T-helper 2 cell treated with Interferon-gamma antibody and Interleukin-4, amounts not matched to agents 100 ng/mL and 5 ng/mL, for 36 hours (primary cell): Measurements from ENCODE around the gene CSF3R. TPM values are rescaled to one million over a fixed set of nuclear protein-coding genes. Genes with fewer than 3 reads are reported as not detected.

Source experiments
- intact Hi-C: fragments of 100-400 bp; cut with micrococcal nuclease; formaldehyde crosslinking; loops from one replicate; pipeline ENCODE4 v1.15.1; 2023
- total RNA-seq: library from RNA; stranded (reverse); gene quantifications from 2 replicates; pipeline ENCODE4 v1.2.3, GENCODE V29; 2022

Gene CSF3R
- total RNA-seq, 1 donor from 2014 or later = 1.2 TPM

DNA sequence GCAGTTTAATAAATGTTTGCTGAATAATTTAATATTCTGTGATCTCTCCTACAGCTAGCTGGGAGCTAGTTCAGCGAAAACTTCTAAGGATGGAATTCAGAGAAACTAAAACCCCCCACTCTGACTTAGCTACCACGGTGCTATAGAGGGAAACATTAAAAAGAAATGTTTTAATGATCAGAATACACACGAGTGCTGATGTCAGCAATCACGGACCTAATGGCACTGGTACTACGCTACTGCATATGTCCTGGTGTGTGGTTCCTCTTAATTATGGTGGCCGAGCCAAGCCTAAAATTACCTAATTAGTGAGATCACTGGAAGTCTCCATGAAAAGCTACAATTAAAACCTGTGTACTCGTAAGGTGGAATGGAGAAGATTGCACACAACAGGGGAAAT, 61.1 kb downstream of the CSF3R start:
- intact Hi-C loops = loop anchor here (2.0 to 5.0 kb wide), 2 partner anchors 35 to 99 kb away; partner anchors contain the start of gene EVA1B

DNA sequence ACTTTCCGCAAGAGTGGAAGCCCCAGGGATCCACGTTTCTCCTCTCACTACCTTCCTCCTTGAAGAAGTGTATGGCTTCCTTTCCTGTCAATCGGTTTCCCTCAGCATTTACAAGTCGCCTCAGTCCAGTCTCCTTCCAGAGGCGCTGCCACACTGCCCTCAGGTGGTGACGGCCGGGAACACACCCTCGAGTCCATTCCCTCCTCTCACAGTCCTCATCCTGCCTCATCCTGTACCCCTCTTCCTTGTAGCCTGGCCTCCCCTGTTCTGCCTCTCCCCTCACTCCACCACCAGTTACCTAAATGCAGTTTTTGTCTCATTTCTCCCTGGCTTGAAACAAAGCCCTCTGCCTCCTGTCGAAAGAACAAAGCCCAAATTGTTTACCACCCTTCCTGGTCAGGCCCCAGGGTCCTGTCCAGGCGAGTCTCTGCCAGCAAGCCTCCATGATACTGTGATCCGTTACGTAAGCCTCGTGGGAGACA, 61.8 kb downstream of the CSF3R start:
- intact Hi-C loops = loop anchor here (1.0 to 5.0 kb wide), 5 partner anchors 34 to 322 kb away; partner anchors contain the start of gene EVA1B

DNA sequence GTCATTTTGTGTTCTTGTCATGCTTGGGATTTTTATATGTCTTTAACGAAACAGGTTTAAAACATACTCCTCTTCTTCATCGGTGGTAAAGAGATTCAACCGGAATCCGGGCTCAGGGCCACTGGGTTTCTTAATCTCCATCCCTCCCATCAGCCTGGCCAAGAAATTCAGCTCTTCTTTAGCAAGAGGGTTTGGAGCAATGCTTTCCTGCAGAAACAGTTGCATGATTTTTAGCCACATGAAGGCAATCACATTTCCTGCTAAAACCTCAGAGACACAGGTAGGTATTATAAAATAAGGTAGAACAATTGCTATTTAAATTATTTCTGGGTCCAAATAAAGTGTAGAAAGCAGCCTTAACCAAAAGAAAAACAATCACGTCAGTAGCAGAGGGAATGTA, 62.3 kb downstream of the CSF3R start:
- intact Hi-C loops = loop anchor here (1.0 to 5.0 kb wide), 5 partner anchors 34 to 321 kb away; partner anchors contain the start of gene EVA1B

DNA sequence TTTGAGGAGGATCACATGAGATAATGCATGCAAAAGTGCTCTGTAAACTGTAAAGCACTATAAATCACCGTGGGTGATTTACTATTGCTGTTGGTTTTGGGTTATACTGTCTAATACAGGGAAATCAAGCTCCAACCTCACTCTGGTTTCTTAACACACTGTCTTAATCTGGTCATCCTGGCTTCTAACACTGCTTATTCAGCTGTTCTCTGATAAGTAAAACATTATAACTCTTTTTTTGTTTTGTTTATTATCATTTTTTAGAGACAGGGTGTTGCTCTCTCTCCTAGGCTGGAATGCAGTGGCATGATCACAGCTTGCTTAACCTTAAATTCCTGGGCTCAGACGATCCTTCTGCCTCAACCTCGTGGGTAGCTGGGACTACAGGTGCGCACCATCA, 63.1 kb downstream of the CSF3R start:
- intact Hi-C loops = no loop called here

DNA sequence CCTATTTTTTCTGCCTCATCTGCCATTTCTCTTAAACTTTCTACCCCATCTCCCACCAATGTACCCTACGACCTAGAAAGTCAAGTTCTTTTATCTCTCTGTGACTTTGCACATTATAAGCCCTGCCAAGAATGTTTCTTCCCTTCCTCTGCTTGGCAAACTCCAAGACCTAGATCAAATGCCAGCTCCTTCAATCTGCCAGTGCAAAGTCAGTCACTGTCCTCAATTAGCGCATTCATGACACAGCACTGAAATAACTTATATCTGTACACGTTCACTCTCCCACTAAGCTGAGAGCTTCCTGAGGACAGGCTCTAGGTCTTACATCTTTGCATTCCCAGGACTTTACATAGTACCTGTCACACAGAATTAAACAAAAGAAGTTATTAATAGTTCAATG, 63.6 kb downstream of the CSF3R start:
- intact Hi-C loops = no loop called here

DNA sequence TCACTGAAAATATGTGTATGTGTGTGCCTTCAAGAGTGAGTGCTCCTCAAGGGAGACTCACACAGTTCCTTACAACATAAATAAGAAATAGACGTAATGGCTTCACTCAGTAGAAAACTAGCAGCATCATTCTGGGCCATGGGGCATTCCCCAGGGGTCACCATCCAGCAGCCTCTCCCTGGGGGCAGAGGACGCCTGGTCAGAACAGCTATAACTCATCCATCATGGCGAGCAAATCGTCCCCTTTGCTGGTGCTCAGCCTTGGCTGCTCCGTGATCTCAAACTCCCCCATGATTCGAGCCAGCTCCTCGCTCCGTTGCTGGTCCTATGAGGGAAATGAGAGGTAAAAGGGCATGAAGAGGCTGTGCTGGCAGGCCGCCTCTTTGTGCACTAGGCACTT, 64.8 kb downstream of the CSF3R start:
- intact Hi-C loops = no loop called here

Other genes with a start within 250 kb of the CSF3R start
- gene SH3D21, start 176.5 kb downstream of the CSF3R start, total RNA-seq = 6.7 and 7.6 TPM in 2 replicates
- gene EVA1B, start 159.3 kb downstream of the CSF3R start, total RNA-seq = 8.3 and 9.0 TPM in 2 replicates
- gene STK40, start 97.0 kb downstream of the CSF3R start, total RNA-seq = 48.7 and 52.8 TPM in 2 replicates
- 44.1 and 44.8 TPM in 2 replicates for gene LSM10, start 85.0 kb downstream of the CSF3R start, total RNA-seq
- 0.82 and 0.89 TPM in 2 replicates for gene OSCP1, start 32.5 kb downstream of the CSF3R start, total RNA-seq
- gene MRPS15, start 18.5 kb downstream of the CSF3R start, total RNA-seq = 97.6 and 101 TPM in 2 replicates